RWPE2 (cell line): ENCODE data around the gene CIITA.
"Not testable (repeated sequence)": the region's sequence is repeated elsewhere in the genome, so short reads cannot be mapped to it uniquely, and the experiment has no call there.

Source experiments
- ATAC-seq: fragments of 200-7000 bp; cut with Tn5 transposase; 3 replicates; pipeline ENCODE4 v1.9.1; 2021; ENCODE audit warnings: low read depth
- DNase-seq: peaks from one replicate; pipeline ENCODE4 v3.0.0-alpha.2; 2020; ENCODE audit warnings: low spot score
- H3K27ac ChIP-seq: fragments of 450-650 bp; 2 replicates; pipeline ENCODE4 v1.5.1; 2017; ENCODE audit warnings: mild to moderate bottlenecking; ENCODE audit not compliant: poor library complexity, severe bottlenecking
- H3K27me3 ChIP-seq: fragments of 250-450 bp; sonication (Bioruptor Pico); 2 replicates; pipeline ENCODE4 v1.5.1; 2021; ENCODE audit warnings: mild to moderate bottlenecking, moderate library complexity; ENCODE audit not compliant: insufficient read depth, poor library complexity, severe bottlenecking
- H3K36me3 ChIP-seq: fragments of 250-450 bp; sonication (Bioruptor Pico); 2 replicates; pipeline ENCODE4 v1.5.1; 2020; ENCODE audit warnings: low read depth, mild to moderate bottlenecking, moderate library complexity
- H3K4me1 ChIP-seq: fragments of 250-450 bp; sonication (Bioruptor Pico); 2 replicates; pipeline ENCODE4 v1.5.1; 2021; ENCODE audit warnings: mild to moderate bottlenecking, moderate library complexity; ENCODE audit not compliant: insufficient read depth, poor library complexity, severe bottlenecking
- H3K4me3 ChIP-seq: fragments of 250-450 bp; sonication (Bioruptor Pico); 2 replicates; pipeline ENCODE4 v1.5.1; 2021; ENCODE audit warnings: mild to moderate bottlenecking, moderate library complexity; ENCODE audit not compliant: severe bottlenecking
- H3K9me3 ChIP-seq: fragments of 250-450 bp; sonication (Bioruptor Pico); 2 replicates; pipeline ENCODE4 v1.5.1; 2021; ENCODE audit warnings: mild to moderate bottlenecking, moderate library complexity; ENCODE audit not compliant: severe bottlenecking
- CTCF ChIP-seq: fragments of 450-650 bp; IDR thresholded peaks from one replicate; pipeline ENCODE4 v1.5.1; 2017; ENCODE audit warnings: mild to moderate bottlenecking, moderate library complexity; ENCODE audit not compliant: poor library complexity, severe bottlenecking

Gene CIITA

GRCh38 chr16:10966129-10966528, 89.1 kb downstream of the CIITA start:
- no peak for DNase-seq
- no peak for ATAC-seq
- H3K27ac ChIP-seq, result no peak overlapping the region

GRCh38 chr16:10966559-10966958, 89.6 kb downstream of the CIITA start:
- H3K27me3 ChIP-seq, DNase-seq, H3K4me3 ChIP-seq, ATAC-seq, H3K4me1 ChIP-seq, H3K9me3 ChIP-seq, H3K27ac ChIP-seq: not testable (repeated sequence)
- H3K36me3 ChIP-seq, result peaks cover 23% of the 10 kb centered on the region

More at GRCh38 chr16:10966129-10966528, 89.1 kb downstream of the CIITA start:
- Histone ChIP-seq H3K36me3 (peaks cover 20% of the 10 kb centered on the region), H3K4me1 (peaks cover 9% of the 10 kb centered on the region), H3K9me3 (no peaks in the 10 kb centered on the region), H3K27me3 (no peaks in the 10 kb centered on the region), H3K4me3 (no peak overlapping the region)
- TF ChIP-seq CTCF, result no peak

GRCh38 chr16:10967986-10968385, 91.0 kb downstream of the CIITA start:
- no peaks in the 10 kb centered on the region for H3K9me3 ChIP-seq
- no peak overlapping the region for H3K27ac ChIP-seq
- TF ChIP-seq CTCF, result no peak
- ATAC-seq (no peak), DNase-seq (no peak)
- peaks cover 9% of the 10 kb centered on the region for H3K4me1 ChIP-seq
- peaks cover 25% of the 10 kb centered on the region for H3K36me3 ChIP-seq
- H3K27me3 ChIP-seq, result no peaks in the 10 kb centered on the region
- H3K4me3 ChIP-seq, result no peak overlapping the region

- H3K36me3 ChIP-seq, result peaks cover 29% of the 10 kb centered on the region
- H3K4me3 ChIP-seq, result no peak overlapping the region
- TF ChIP-seq CTCF, result no peak
- no peak overlapping the region for H3K27ac ChIP-seq
- H3K9me3 ChIP-seq, result no peaks in the 10 kb centered on the region
- H3K27me3 ChIP-seq, result no peaks in the 10 kb centered on the region
- ATAC-seq, result no peak
- no peak for DNase-seq
- peaks cover 9% of the 10 kb centered on the region for H3K4me1 ChIP-seq
Observed at GRCh38 chr16:10968498-10968897, 91.5 kb downstream of the CIITA start.

- no peak for TF ChIP-seq CTCF
- no peaks in the 10 kb centered on the region for H3K9me3 ChIP-seq
- H3K27me3 ChIP-seq, result no peaks in the 10 kb centered on the region
- DNase-seq, result no peak
- no peak for ATAC-seq
- no peak overlapping the region for H3K4me3 ChIP-seq
- H3K4me1 ChIP-seq, result peaks cover 4% of the 10 kb centered on the region
- H3K36me3 ChIP-seq, result peaks cover 25% of the 10 kb centered on the region
- no peak overlapping the region for H3K27ac ChIP-seq
Observed at GRCh38 chr16:10969615-10970014, 92.6 kb downstream of the CIITA start.

- Histone ChIP-seq H3K27ac (no peak overlapping the region), H3K4me3 (no peak overlapping the region), H3K36me3 (peaks cover 21% of the 10 kb centered on the region), H3K4me1 (peaks cover 4% of the 10 kb centered on the region), H3K9me3 (no peaks in the 10 kb centered on the region), H3K27me3 (no peaks in the 10 kb centered on the region)
- no peak for TF ChIP-seq CTCF
- DNase-seq (no peak), ATAC-seq (no peak)
Observed at GRCh38 chr16:10970065-10970464, 93.1 kb downstream of the CIITA start.
